ENCODE data around the gene OR51B6. TPM values are rescaled to one million over a fixed set of nuclear protein-coding genes. Genes with fewer than 3 reads are reported as not detected.
"Not testable (repeated sequence)": the region's sequence is repeated elsewhere in the genome, so short reads cannot be mapped to it uniquely, and the experiment has no call there.

OR51B6 gene
- total RNA-seq, 1 experiment from 2014 or later: not detected

- TF ChIP-seq, protein P1, sequence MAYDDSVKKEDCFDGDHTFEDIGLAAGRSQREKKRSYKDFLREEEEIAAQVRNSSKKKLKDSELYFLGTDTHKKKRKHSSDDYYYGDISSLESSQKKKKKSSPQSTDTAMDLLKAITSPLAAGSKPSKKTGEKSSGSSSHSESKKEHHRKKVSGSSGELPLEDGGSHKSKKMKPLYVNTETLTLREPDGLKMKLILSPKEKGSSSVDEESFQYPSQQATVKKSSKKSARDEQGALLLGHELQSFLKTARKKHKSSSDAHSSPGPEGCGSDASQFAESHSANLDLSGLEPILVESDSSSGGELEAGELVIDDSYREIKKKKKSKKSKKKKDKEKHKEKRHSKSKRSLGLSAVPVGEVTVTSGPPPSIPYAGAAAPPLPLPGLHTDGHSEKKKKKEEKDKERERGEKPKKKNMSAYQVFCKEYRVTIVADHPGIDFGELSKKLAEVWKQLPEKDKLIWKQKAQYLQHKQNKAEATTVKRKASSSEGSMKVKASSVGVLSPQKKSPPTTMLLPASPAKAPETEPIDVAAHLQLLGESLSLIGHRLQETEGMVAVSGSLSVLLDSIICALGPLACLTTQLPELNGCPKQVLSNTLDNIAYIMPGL (CRISPR knock-in tag; IDR thresholded peaks at IDR 0.05): no peak
- no peak for TF ChIP-seq ZNF219 (CRISPR knock-in tag; IDR thresholded peaks at IDR 0.05; ENCODE audit: borderline replicate concordance)
- TF ChIP-seq ZNF121 (CRISPR knock-in tag; IDR thresholded peaks at IDR 0.05): no peak
- no peak for TF ChIP-seq FOXP1 (CRISPR knock-in tag; IDR thresholded peaks at IDR 0.05; ENCODE audit: borderline replicate concordance)
- TF ChIP-seq AFF4 (CRISPR knock-in tag; IDR thresholded peaks at IDR 0.05; ENCODE audit: borderline replicate concordance): no peak
- TF ChIP-seq, protein P2, sequence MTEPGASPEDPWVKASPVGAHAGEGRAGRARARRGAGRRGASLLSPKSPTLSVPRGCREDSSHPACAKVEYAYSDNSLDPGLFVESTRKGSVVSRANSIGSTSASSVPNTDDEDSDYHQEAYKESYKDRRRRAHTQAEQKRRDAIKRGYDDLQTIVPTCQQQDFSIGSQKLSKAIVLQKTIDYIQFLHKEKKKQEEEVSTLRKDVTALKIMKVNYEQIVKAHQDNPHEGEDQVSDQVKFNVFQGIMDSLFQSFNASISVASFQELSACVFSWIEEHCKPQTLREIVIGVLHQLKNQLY (CRISPR knock-in tag; IDR thresholded peaks at IDR 0.05): no peak
- no peak for TF ChIP-seq ZSCAN18 (CRISPR knock-in tag; IDR thresholded peaks at IDR 0.05)
- no peak for TF ChIP-seq CTCF (IDR thresholded peaks at IDR 0.05)
- no peak for TF ChIP-seq NFATC4 (CRISPR knock-in tag; IDR thresholded peaks at IDR 0.05)
- no peak for TF ChIP-seq TEAD1 (CRISPR knock-in tag; IDR thresholded peaks at IDR 0.05)
- no peak for TF ChIP-seq PRRX2 (CRISPR knock-in tag; IDR thresholded peaks at IDR 0.05)
- no peak for TF ChIP-seq E2F5 (CRISPR knock-in tag; IDR thresholded peaks at IDR 0.05)
These were observed 12.9 kb downstream of the OR51B6 start (continued) for GRCh38 chr11:5364214-5364613.

DNA sequence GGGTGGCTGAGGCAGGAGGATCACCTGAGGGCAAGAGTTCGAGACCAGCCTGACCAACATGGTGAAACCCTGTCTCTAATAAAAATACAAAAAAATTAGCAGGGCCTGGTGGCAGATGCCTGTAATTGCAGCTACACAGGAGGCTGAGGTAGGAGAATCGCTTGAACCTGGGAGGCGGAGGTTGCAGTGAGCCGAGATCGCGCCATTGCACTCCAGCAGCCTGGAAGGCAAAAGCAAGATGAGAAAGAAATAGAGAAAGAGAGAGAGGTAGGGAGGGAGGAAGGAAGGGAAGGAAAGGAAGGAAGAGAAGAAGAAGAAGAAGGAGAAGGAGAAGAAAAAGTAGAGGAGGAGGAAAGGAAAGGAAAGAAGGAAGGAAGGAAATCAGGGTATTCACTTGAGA lies 15.1 kb downstream of the OR51B6 start:
- H3K27me3 Mint-ChIP-seq (ENCODE audit: low read depth); POLR2A ChIA-PET; H3K36me3 Mint-ChIP-seq; ATAC-seq; H3K4me3 Mint-ChIP-seq; H3K9me3 Mint-ChIP-seq; H3K27ac Mint-ChIP-seq; DNase-seq (ENCODE audit: low spot score): not testable (repeated sequence)
- CTCF ChIA-PET: interaction anchor here (0.7 to 1.2 kb wide), 3 partner anchors 17 to 1246 kb away, joined by 3 to 5 read pairs (median 3); partner anchors contain the start of gene TAF10
- peaks cover 28% of the 10 kb centered on the region for H3K4me1 Mint-ChIP-seq
- peak; percentile 28; the same call in 1 of the 2 replicates for TF ChIP-seq CTCF (IDR thresholded peaks at IDR 0.05)

All from WTC11 (cell line).